Testis (tissue), 2 donors: ENCODE results near the gene PLA2G4A.

Experiments used
- POLR2A ChIP-seq: fragments of 450-650 bp; IDR thresholded peaks from one replicate; pipeline ENCODE4 v1.6.1; 2017; ENCODE audit warnings: antibody characterized with exemption, mild to moderate bottlenecking, moderate library complexity
- TF ChIP-seq, protein P1 (sequence below), 3 experiments: fragments of 450-650 bp in 2 of 3; fragments of 200-600 bp in 1 of 3; sonication (generic) in 1 of 3; IDR thresholded peaks; one replicate each; pipeline ENCODE4 v1.5.1; 2016 to 2019; ENCODE audit warnings: antibody characterized with exemption in 3 of 3, mild to moderate bottlenecking in 2 of 3, moderate library complexity in 1 of 3

GRCh38 chr1:186871784-186872183 lies 43.0 kb downstream of the PLA2G4A start:
- TF ChIP-seq, protein P1, sequence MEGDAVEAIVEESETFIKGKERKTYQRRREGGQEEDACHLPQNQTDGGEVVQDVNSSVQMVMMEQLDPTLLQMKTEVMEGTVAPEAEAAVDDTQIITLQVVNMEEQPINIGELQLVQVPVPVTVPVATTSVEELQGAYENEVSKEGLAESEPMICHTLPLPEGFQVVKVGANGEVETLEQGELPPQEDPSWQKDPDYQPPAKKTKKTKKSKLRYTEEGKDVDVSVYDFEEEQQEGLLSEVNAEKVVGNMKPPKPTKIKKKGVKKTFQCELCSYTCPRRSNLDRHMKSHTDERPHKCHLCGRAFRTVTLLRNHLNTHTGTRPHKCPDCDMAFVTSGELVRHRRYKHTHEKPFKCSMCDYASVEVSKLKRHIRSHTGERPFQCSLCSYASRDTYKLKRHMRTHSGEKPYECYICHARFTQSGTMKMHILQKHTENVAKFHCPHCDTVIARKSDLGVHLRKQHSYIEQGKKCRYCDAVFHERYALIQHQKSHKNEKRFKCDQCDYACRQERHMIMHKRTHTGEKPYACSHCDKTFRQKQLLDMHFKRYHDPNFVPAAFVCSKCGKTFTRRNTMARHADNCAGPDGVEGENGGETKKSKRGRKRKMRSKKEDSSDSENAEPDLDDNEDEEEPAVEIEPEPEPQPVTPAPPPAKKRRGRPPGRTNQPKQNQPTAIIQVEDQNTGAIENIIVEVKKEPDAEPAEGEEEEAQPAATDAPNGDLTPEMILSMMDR (IDR thresholded peaks at IDR 0.05) = no peak
- no peak for TF ChIP-seq POLR2A
